ENCODE data around the gene ANK2.
A peak's percentile ranks its signal among the peaks of the same experiment; 100 is the strongest.

- TF ChIP-seq CTCF (IDR thresholded peaks at IDR 0.05; ENCODE audit: insufficient read depth, low read depth, low read length) (peak; percentile 48), EZH2 (IDR thresholded peaks at IDR 0.05; ENCODE audit: insufficient read depth, low read length) (no peak)
Observed at GRCh38 chr4:113106108-113106507, 56.7 kb downstream of the ANK2 start.

Measured in astrocyte (in vitro differentiated cells and primary cell).